H9 (cell line): ENCODE measurements around the gene POU3F3. TPM values are rescaled to one million over a fixed set of nuclear protein-coding genes. Genes with fewer than 3 reads are reported as not detected.
A peak's percentile ranks its signal among the peaks of the same experiment; 100 is the strongest.

ENCODE experiments used
- DNase-seq: peaks from one replicate; pipeline ENCODE4 v3.0.0-alpha.2; 2017
- H2AFZ ChIP-seq: one replicate; pipeline ENCODE4 v1.6.1; 2013; ENCODE audit warnings: mild to moderate bottlenecking, low read length, control low read depth, moderate library complexity
- H2AK5ac ChIP-seq: 2 replicates; pipeline ENCODE4 v1.6.1; 2013; ENCODE audit warnings: low read length, control low read depth, mixed read lengths; ENCODE audit not compliant: insufficient read length
- H2BK120ac ChIP-seq: one replicate; pipeline ENCODE4 v1.6.1; 2013; ENCODE audit warnings: low read depth, mild to moderate bottlenecking, low read length, control low read depth, inconsistent platforms; ENCODE audit not compliant: poor library complexity, severe bottlenecking
- H2BK12ac ChIP-seq: 2 replicates; pipeline ENCODE4 v1.6.1; 2013; ENCODE audit warnings: low read length, control low read depth, mixed read lengths, low read depth; ENCODE audit not compliant: insufficient read length
- H2BK15ac ChIP-seq: 2 replicates; pipeline ENCODE4 v1.6.1; 2013; ENCODE audit warnings: low read depth, low read length, control low read depth
- H2BK20ac ChIP-seq: one replicate; pipeline ENCODE4 v1.6.1; 2013; ENCODE audit warnings: low read depth, mild to moderate bottlenecking, low read length, control low read depth, inconsistent platforms; ENCODE audit not compliant: poor library complexity, severe bottlenecking
- H2BK5ac ChIP-seq: 2 replicates; pipeline ENCODE4 v1.6.1; 2013; ENCODE audit warnings: low read length, control low read depth, mixed read lengths; ENCODE audit not compliant: insufficient read length
- H3K14ac ChIP-seq: 2 replicates; pipeline ENCODE4 v1.6.1; 2013; ENCODE audit warnings: low read length, control low read depth; ENCODE audit not compliant: insufficient read depth
- H3K18ac ChIP-seq: 2 replicates; pipeline ENCODE4 v1.6.1; 2013; ENCODE audit warnings: low read depth, mild to moderate bottlenecking, mixed read lengths, low read length, control low read depth; ENCODE audit not compliant: insufficient read length
- H3K23ac ChIP-seq: 2 replicates; pipeline ENCODE4 v1.6.1; 2013; ENCODE audit warnings: low read length, control low read depth, mixed read lengths, low read depth; ENCODE audit not compliant: insufficient read length
- H3K23me2 ChIP-seq: 2 replicates; pipeline ENCODE4 v1.6.1; 2013; ENCODE audit warnings: low read depth, mild to moderate bottlenecking, mixed read lengths, low read length, control low read depth; ENCODE audit not compliant: insufficient read length, poor library complexity, severe bottlenecking
- H3K27ac ChIP-seq: 2 replicates; pipeline ENCODE4 v1.5.1; 2013; ENCODE audit warnings: low read length, control low read depth, mixed read lengths, low read depth; ENCODE audit not compliant: insufficient read length
- H3K27me3 ChIP-seq: 2 replicates; pipeline ENCODE4 v1.6.1; 2013; ENCODE audit warnings: low read length, control low read depth, inconsistent platforms; ENCODE audit not compliant: insufficient read depth
- H3K4ac ChIP-seq: 2 replicates; pipeline ENCODE4 v1.6.1; 2013; ENCODE audit warnings: low read depth, mild to moderate bottlenecking, control low read depth, inconsistent platforms, low read length, moderate library complexity
- H3K4me1 ChIP-seq: 2 replicates; pipeline ENCODE4 v1.6.1; 2013; ENCODE audit warnings: low read length, control low read depth, inconsistent platforms; ENCODE audit not compliant: insufficient read depth
- H3K4me2 ChIP-seq: 2 replicates; pipeline ENCODE4 v1.6.1; 2013; ENCODE audit warnings: low read length, control low read depth, mixed read lengths; ENCODE audit not compliant: insufficient read length, insufficient read depth
- H3K56ac ChIP-seq: 2 replicates; pipeline ENCODE4 v1.6.1; 2013; ENCODE audit warnings: low read depth, mild to moderate bottlenecking, mixed read lengths, low read length, control low read depth; ENCODE audit not compliant: insufficient read length
- H3K79me1 ChIP-seq: 2 replicates; pipeline ENCODE4 v1.6.1; 2013; ENCODE audit warnings: low read depth, mild to moderate bottlenecking, moderate library complexity, low read length, control low read depth, inconsistent platforms; ENCODE audit not compliant: insufficient read depth, poor library complexity, severe bottlenecking
- H3K79me2 ChIP-seq: 2 replicates; pipeline ENCODE4 v1.6.1; 2013; ENCODE audit warnings: low read length, control low read depth, inconsistent platforms; ENCODE audit not compliant: insufficient read depth
- H3K9ac ChIP-seq: 2 replicates; pipeline ENCODE4 v1.6.1; 2013; ENCODE audit warnings: low read length, control low read depth, mixed read lengths; ENCODE audit not compliant: insufficient read length; ENCODE audit errors: extremely low read depth
- H3K9me3 ChIP-seq: one replicate; pipeline ENCODE4 v1.6.1; 2013; ENCODE audit warnings: low read depth, low read length, inconsistent platforms; ENCODE audit not compliant: control insufficient read depth
- H3T11ph ChIP-seq: one replicate; pipeline ENCODE4 v1.6.1; 2013; ENCODE audit warnings: mild to moderate bottlenecking, low read length, control low read depth, inconsistent platforms
- H4K20me1 ChIP-seq: one replicate; pipeline ENCODE4 v1.6.1; 2013; ENCODE audit not compliant: control insufficient read depth, insufficient read length, insufficient read depth
- H4K5ac ChIP-seq: 2 replicates; pipeline ENCODE4 v1.6.1; 2013; ENCODE audit warnings: low read depth, mild to moderate bottlenecking, mixed read lengths, low read length, control low read depth; ENCODE audit not compliant: insufficient read length
- H4K8ac ChIP-seq: replicated peaks from 2 replicates; pipeline ENCODE4 v1.6.1; 2013; ENCODE audit warnings: low read length, control low read depth, mixed read lengths, low read depth; ENCODE audit not compliant: insufficient read length
- H4K91ac ChIP-seq: 2 replicates; pipeline ENCODE4 v1.6.1; 2013; ENCODE audit warnings: low read depth, mild to moderate bottlenecking, moderate library complexity, mixed read lengths, low read length, control low read depth; ENCODE audit not compliant: insufficient read length
- H3K27ac Mint-ChIP-seq, 3 experiments: 2 replicates in 2 of 3; 3 replicates in 1 of 3; pipeline ENCODE4 v1.8.0; 2020 to 2021; ENCODE audit warnings: mixed read lengths in 3 of 3, mild to moderate bottlenecking in 1 of 3, moderate library complexity in 1 of 3
- H3K27me3 Mint-ChIP-seq: 2 replicates; pipeline ENCODE4 v1.8.0; 2021; ENCODE audit warnings: low read depth, mild to moderate bottlenecking, moderate library complexity, mixed read lengths
- H3K36me3 Mint-ChIP-seq, 3 experiments: 2 replicates in 2 of 3; 3 replicates in 1 of 3; pipeline ENCODE4 v1.8.0; 2020 to 2021; ENCODE audit warnings: low read depth in 3 of 3, mixed read lengths in 3 of 3; ENCODE audit not compliant: insufficient read depth in 1 of 3
- H3K4me1 Mint-ChIP-seq, 2 experiments: 2 replicates each; pipeline ENCODE4 v1.8.0; 2020; ENCODE audit warnings: mixed read lengths in 2 of 2
- H3K4me3 Mint-ChIP-seq, 2 experiments: 2 replicates in 1 of 2; 3 replicates in 1 of 2; pipeline ENCODE4 v1.8.0; 2020 to 2021; ENCODE audit warnings: mild to moderate bottlenecking in 2 of 2, mixed read lengths in 2 of 2, moderate library complexity in 1 of 2
- H3K9me3 Mint-ChIP-seq, 2 experiments: 2 replicates in 1 of 2; 3 replicates in 1 of 2; pipeline ENCODE4 v1.8.0; 2020; ENCODE audit warnings: mild to moderate bottlenecking in 2 of 2, mixed read lengths in 2 of 2, moderate library complexity in 1 of 2
- CTCF ChIP-seq: fragments of 200-600 bp; sonication (generic); conservative IDR thresholded peaks from 3 replicates; pipeline ENCODE4 v1.8.0; 2021; ENCODE audit warnings: antibody characterized with exemption, mild to moderate bottlenecking
- WGBS: extraction: QIAGEN DNeasy Blood & Tissue Kit; methylation state at CpG from one replicate; pipeline ENCODE4 v1.1.7; 2013; ENCODE audit warnings: missing lambda C conversion rate, low lambda C conversion rate, mixed read lengths; ENCODE audit not compliant: insufficient read length; ENCODE audit errors: extremely low coverage; 5-methylcytosine and 5-hydroxymethylcytosine counted together
- total RNA-seq: library from RNA; stranded (reverse); gene quantifications from 2 replicates; pipeline ENCODE4 v1.2.1, GENCODE V29; 2021

POU3F3 gene
- total RNA-seq, 1 experiment from 2014 or later, result not detected

GRCh38 chr2:104890685-104891069 lies 36.8 kb downstream of the POU3F3 start:
- DNase-seq, result no peak
- H4K8ac ChIP-seq, result no peak overlapping the region
- no peak overlapping the region for H2AK5ac ChIP-seq
- no peak overlapping the region for H2BK120ac ChIP-seq
- H3K27ac ChIP-seq, result no peak overlapping the region
- no peaks in the 10 kb centered on the region for H3K36me3 Mint-ChIP-seq
- no peaks in the 10 kb centered on the region for H3K27me3 ChIP-seq
- WGBS, result no CpG with 5 or more reads among the region's 10 CpGs
- H2BK5ac ChIP-seq, result no peak overlapping the region
- no peak overlapping the region for H3K18ac ChIP-seq
- no peak overlapping the region for H3T11ph ChIP-seq
- no peak overlapping the region for H2BK20ac ChIP-seq
- H3K4me1 Mint-ChIP-seq, result peaks cover 10 to 15% of the 10 kb centered on the region in 2 experiments
- peak overlapping the region in 1 of 3 experiments; percentile 50; a peak in 1 of 7 replicates for H3K27ac Mint-ChIP-seq
- no peak overlapping the region for H3K56ac ChIP-seq
- H2BK15ac ChIP-seq, result no peak overlapping the region
- no peak overlapping the region for H3K4ac ChIP-seq
- no peaks in the 10 kb centered on the region for H4K20me1 ChIP-seq
- H3K23me2 ChIP-seq, result no peaks in the 10 kb centered on the region
- H2AFZ ChIP-seq, result no peak overlapping the region
- H3K9ac ChIP-seq, result no peak overlapping the region
- H3K9me3 Mint-ChIP-seq, result peaks cover 0 to 2% of the 10 kb centered on the region in 2 experiments; a peak in 2 of 5 replicates
- H3K4me2 ChIP-seq, result no peak overlapping the region
- H3K27me3 Mint-ChIP-seq, result peaks cover 15% of the 10 kb centered on the region
- H3K79me1 ChIP-seq, result no peaks in the 10 kb centered on the region
- no peak overlapping the region for H3K4me3 Mint-ChIP-seq
- no peak overlapping the region for H4K5ac ChIP-seq
- H3K4me1 ChIP-seq, result no peaks in the 10 kb centered on the region
- TF ChIP-seq CTCF, result no peak
- H3K23ac ChIP-seq, result no peak overlapping the region
- no peak overlapping the region for H4K91ac ChIP-seq
- H3K14ac ChIP-seq, result no peak overlapping the region
- no peak overlapping the region for H2BK12ac ChIP-seq
- no peaks in the 10 kb centered on the region for H3K9me3 ChIP-seq
- no peaks in the 10 kb centered on the region for H3K79me2 ChIP-seq
